NCI-H2227 treated with DMSO at 0.1 percent for 48 hours (cell line): ENCODE results near the gene AUTS2.
A peak's percentile ranks its signal among the peaks of the same experiment; 100 is the strongest.

Experiments used
- DNase-seq: peaks from one replicate; lab custom pipeline; 2025; lab: John Stamatoyannopoulos, UW

Gene AUTS2

GRCh38 chr7:69723663-69724062, 125.4 kb downstream of the AUTS2 start:
- DNase-seq: no peak

- DNase-seq: no peak
Measured at GRCh38 chr7:69728304-69728703, 130.0 kb downstream of the AUTS2 start.

GRCh38 chr7:69732203-69732602, 133.9 kb downstream of the AUTS2 start:
- DNase-seq: no peak

- no peak for DNase-seq
Measured at GRCh38 chr7:69735582-69735981, 137.3 kb downstream of the AUTS2 start.

- no peak for DNase-seq
Measured at GRCh38 chr7:69736126-69736810, 138.0 kb downstream of the AUTS2 start.

GRCh38 chr7:69738396-69738951, 140.2 kb downstream of the AUTS2 start:
- DNase-seq: peak; percentile 75

- no peak for DNase-seq
Measured at GRCh38 chr7:69739190-69739589, 140.9 kb downstream of the AUTS2 start.

GRCh38 chr7:69739931-69740431, 141.7 kb downstream of the AUTS2 start:
- DNase-seq: no peak

GRCh38 chr7:69742237-69742636, 144.0 kb downstream of the AUTS2 start:
- no peak for DNase-seq

GRCh38 chr7:69743436-69743835, 145.2 kb downstream of the AUTS2 start:
- no peak for DNase-seq

- DNase-seq: no peak
Measured at GRCh38 chr7:69744026-69744425, 145.8 kb downstream of the AUTS2 start.

GRCh38 chr7:69746383-69746782, 148.1 kb downstream of the AUTS2 start:
- no peak for DNase-seq

GRCh38 chr7:69747144-69747543, 148.9 kb downstream of the AUTS2 start:
- no peak for DNase-seq

GRCh38 chr7:69748530-69748929, 150.3 kb downstream of the AUTS2 start:
- DNase-seq: no peak

- no peak for DNase-seq
Measured at GRCh38 chr7:69749372-69749979, 151.2 kb downstream of the AUTS2 start.

- no peak for DNase-seq
Measured at GRCh38 chr7:69749994-69750393, 151.7 kb downstream of the AUTS2 start.

- DNase-seq: no peak
Measured at GRCh38 chr7:69751026-69751425, 152.8 kb downstream of the AUTS2 start.

- DNase-seq: no peak
Measured at GRCh38 chr7:69753981-69754380, 155.7 kb downstream of the AUTS2 start.

GRCh38 chr7:69754476-69754875, 156.2 kb downstream of the AUTS2 start:
- no peak for DNase-seq

GRCh38 chr7:69756235-69756634, 158.0 kb downstream of the AUTS2 start:
- DNase-seq: no peak

GRCh38 chr7:69757528-69757927, 159.3 kb downstream of the AUTS2 start:
- DNase-seq: no peak

GRCh38 chr7:69757981-69758430, 159.7 kb downstream of the AUTS2 start:
- DNase-seq: no peak

GRCh38 chr7:69759373-69759772, 161.1 kb downstream of the AUTS2 start:
- DNase-seq: no peak
